ENCODE measurements around the gene NDC80. TPM values are rescaled to one million over a fixed set of nuclear protein-coding genes. Genes with fewer than 3 reads are reported as not detected.
"Not testable (repeated sequence)": the region's sequence is repeated elsewhere in the genome, so short reads cannot be mapped to it uniquely, and the experiment has no call there.

The NDC80 gene
- 10 to 100 TPM; 66.0 to 67.0 TPM for total RNA-seq

DNA sequence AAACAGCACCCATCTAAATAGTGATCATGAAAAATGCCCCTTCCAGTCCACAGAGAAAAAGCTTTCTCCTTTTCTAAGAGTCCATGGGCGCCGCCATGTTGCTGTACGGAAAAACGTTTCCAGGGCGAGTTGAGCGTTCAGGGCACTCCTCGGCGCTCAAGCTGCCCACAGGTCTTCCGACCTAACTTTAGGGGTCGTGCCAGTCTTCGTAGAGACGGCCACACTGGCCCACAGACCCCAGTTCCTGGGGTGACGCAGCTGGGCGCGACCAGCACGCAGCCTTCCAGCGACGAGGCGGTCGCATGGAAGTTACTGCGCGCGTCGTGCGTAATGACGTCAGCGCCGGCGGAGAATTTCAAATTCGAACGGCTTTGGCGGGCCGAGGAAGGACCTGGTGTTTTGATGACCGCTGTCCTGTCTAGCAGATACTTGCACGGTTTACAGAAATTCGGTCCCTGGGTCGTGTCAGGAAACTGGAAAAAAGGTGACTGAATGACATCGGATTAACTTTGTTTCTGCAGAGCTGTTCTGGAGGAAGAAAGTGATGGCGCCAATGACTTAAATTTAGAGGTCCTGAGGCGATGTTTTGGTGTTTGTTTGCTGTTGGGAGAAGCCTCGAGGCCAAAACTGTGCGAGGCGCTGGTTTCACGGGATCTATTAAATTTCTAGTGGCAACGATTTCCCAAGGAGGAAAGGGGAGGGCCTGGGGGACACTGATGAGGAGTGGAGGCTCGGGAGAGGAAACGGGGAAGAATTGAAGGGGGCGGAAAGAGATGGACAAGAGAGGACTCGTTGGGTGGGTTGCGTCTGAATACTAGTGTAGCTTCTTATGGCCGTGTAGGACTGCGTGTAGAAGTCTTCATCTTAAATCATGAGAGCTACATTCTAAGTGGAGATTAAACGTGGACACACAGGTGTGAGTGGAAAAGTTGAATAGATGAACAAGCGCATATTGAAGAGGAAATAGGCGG, at the start of gene NDC80, which contains the start of gene METTL4:
TSS of gene NDC80 (plus strand) at position 358 of the 971 bp plus-strand sequence. CDS start 1,429 bp downstream, outside the sequence.
TSS of gene METTL4 (minus strand) at position 306 of the 971 bp plus-strand sequence. CDS start 4,289 bp downstream, outside the sequence.
- POLR2A ChIA-PET = interaction anchor here (0.6 to 7.5 kb wide), 12 partner anchors 9 to 1022 kb away, joined by 3 to 80 read pairs (median 6); partner anchors contain the start of gene SMCHD1
- Mint-ChIP-seq H3K36me3 (peaks cover 47% of the 10 kb centered on the region), H3K4me1 (peaks cover 39% of the 10 kb centered on the region), H3K27me3 (no peaks in the 10 kb centered on the region), H3K27ac (peak within 1 kb of the TSS; percentile 98), H3K4me3 (peak within 1 kb of the TSS; percentile 100), H3K9me3 (no peaks in the 10 kb centered on the region)
- ATAC-seq (ENCODE audit: low read depth) = peak; percentile 79
- DNase-seq = peak; percentile 90

GRCh38 chr18:2522112-2522511, 49.2 kb upstream of the NDC80 start:
- Mint-ChIP-seq H3K36me3 (no peaks in the 10 kb centered on the region), H3K9me3 (no peaks in the 10 kb centered on the region), H3K27me3 (no peaks in the 10 kb centered on the region), H3K27ac (no peak overlapping the region), H3K4me1 (peaks cover 2% of the 10 kb centered on the region), H3K4me3 (no peak overlapping the region)
- DNase-seq = no peak
- POLR2A ChIA-PET = no interaction called here
- ATAC-seq (ENCODE audit: low read depth) = no peak

DNA sequence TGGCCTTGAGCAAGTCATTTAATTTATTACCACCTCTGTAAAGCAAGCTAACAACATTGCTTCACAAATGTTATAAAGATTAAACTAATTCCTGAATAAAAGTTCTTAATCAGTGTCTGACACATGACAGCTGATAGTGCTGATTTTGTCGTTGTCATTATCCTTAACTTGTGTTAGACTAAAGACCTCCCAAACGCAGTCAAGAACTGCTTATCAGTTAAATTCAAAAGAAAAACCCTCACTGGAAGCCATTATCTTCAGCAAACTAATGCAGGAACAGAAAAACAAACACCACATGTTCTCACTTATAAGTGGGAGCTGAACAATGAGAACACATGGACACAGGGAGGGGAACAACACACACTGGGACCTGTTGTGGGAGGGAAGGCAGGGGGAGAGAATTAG, 46.6 kb upstream of the NDC80 start:
- DNase-seq; H3K27ac Mint-ChIP-seq; H3K27me3 Mint-ChIP-seq; ATAC-seq (ENCODE audit: low read depth); H3K4me1 Mint-ChIP-seq; H3K36me3 Mint-ChIP-seq; POLR2A ChIA-PET; H3K4me3 Mint-ChIP-seq; H3K9me3 Mint-ChIP-seq: not testable (repeated sequence)

- Mint-ChIP-seq H3K27ac (no peak overlapping the region), H3K4me1 (peaks cover 2% of the 10 kb centered on the region), H3K9me3 (no peaks in the 10 kb centered on the region), H3K4me3 (no peak overlapping the region), H3K27me3 (no peaks in the 10 kb centered on the region), H3K36me3 (no peaks in the 10 kb centered on the region)
- POLR2A ChIA-PET = no interaction called here
- no peak for ATAC-seq (ENCODE audit: low read depth)
- DNase-seq = no peak
Measured at GRCh38 chr18:2526329-2526728, 45.0 kb upstream of the NDC80 start.

DNA sequence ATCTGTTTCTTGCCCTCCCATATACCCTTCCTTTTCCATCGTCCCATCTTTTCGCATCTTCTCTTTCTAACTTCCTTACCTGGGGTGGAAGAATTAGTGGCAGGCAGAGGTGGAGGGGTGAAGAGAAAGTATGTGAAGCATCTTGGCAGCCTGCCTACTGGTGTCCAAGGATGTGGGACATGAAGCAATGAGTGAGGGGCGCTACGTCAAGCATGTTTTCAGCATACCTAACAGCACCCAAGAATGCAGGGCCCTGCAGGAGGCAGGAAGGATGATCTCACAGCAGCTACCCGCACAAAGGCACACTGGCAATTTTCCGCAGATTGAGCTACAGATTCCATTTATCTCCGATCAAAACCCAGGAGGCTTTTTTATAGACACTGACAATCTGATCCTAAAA, 42.2 kb upstream of the NDC80 start:
- H3K36me3 Mint-ChIP-seq = peaks cover 11% of the 10 kb centered on the region
- ATAC-seq (ENCODE audit: low read depth) = no peak
- DNase-seq = no peak
- no peak overlapping the region for H3K4me3 Mint-ChIP-seq
- no peaks in the 10 kb centered on the region for H3K4me1 Mint-ChIP-seq
- H3K27ac Mint-ChIP-seq = no peak overlapping the region
- no peaks in the 10 kb centered on the region for H3K27me3 Mint-ChIP-seq
- H3K9me3 Mint-ChIP-seq = no peaks in the 10 kb centered on the region
- POLR2A ChIA-PET = no interaction called here

- Mint-ChIP-seq H3K27ac (no peak overlapping the region), H3K9me3 (no peaks in the 10 kb centered on the region), H3K27me3 (no peaks in the 10 kb centered on the region), H3K4me3 (no peak overlapping the region), H3K36me3 (peaks cover 24% of the 10 kb centered on the region), H3K4me1 (no peaks in the 10 kb centered on the region)
- no peak for ATAC-seq (ENCODE audit: low read depth)
- POLR2A ChIA-PET = no interaction called here
- no peak for DNase-seq
Measured at GRCh38 chr18:2531751-2532150, 39.6 kb upstream of the NDC80 start.

DNA sequence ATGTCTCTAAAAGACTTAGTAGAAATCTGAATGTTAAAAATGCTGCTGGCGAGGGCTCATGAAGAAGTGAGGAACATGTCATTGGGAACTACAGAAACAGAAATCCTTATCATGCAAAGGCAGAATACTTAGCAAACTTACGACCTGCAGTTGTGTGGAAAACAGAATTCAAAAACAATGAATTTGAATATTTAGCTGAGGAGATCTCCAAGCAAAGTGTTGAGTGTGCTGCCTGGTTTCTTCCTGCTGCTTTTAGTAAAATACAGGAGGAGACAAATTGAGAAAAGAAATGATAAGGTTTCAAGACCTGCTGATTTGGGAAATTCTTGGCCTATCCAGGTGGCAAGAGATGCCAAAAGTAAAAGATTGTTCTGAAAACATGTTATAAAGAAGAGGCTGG, 38.6 kb upstream of the NDC80 start:
- Mint-ChIP-seq H3K4me1 (no peaks in the 10 kb centered on the region), H3K4me3 (no peak overlapping the region), H3K27ac (no peak overlapping the region), H3K36me3 (peaks cover 24% of the 10 kb centered on the region), H3K27me3 (no peaks in the 10 kb centered on the region), H3K9me3 (no peaks in the 10 kb centered on the region)
- POLR2A ChIA-PET = no interaction called here
- ATAC-seq (ENCODE audit: low read depth) = no peak
- no peak for DNase-seq

DNA sequence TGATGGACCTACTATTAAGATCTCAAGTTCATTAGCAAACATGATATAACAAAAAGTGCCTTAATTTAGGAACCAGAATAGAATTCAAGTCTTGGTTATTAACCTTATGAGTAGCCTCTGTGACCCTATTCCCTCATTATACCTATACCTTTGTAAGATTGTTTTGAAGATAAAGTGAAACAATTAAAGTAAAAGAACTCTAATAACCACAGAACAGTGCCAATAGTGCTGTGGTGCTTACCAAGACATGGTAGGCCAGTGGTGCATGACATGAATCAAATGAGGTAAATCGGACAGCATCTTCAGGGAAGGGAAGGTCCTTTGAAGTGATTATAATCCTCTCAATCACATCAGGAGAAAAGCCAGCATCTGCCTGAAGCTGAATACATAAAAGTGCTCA, 36.5 kb upstream of the NDC80 start:
- no peak overlapping the region for H3K4me3 Mint-ChIP-seq
- H3K27me3 Mint-ChIP-seq = no peaks in the 10 kb centered on the region
- H3K36me3 Mint-ChIP-seq = peaks cover 25% of the 10 kb centered on the region
- no peaks in the 10 kb centered on the region for H3K9me3 Mint-ChIP-seq
- ATAC-seq (ENCODE audit: low read depth) = no peak
- no peaks in the 10 kb centered on the region for H3K4me1 Mint-ChIP-seq
- no peak overlapping the region for H3K27ac Mint-ChIP-seq
- no peak for DNase-seq
- POLR2A ChIA-PET = no interaction called here

DNA sequence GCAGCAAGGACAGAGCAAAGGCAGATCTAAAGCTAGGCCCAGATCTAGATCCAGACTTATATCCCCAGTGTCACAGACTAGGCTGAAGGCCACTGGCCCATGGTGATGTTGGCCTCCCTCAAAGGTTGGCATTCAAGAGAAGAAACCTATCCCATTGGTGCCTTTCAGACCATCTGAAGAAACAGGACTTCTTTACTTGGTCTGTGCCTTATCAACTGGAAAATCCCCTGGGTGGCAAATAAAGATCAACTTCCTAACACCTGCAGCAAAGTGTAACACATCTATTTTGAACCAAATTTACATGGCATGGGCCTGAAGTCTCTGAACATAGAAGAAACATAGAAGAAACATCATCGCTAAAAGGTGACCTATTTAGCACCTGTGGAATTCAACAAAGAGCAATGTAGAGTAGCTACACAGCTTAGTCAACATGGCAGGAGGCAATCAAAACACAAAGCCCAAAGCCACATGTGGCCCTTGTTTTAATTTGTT, 35.9 kb upstream of the NDC80 start:
- H3K4me3 Mint-ChIP-seq = no peak overlapping the region

DNA sequence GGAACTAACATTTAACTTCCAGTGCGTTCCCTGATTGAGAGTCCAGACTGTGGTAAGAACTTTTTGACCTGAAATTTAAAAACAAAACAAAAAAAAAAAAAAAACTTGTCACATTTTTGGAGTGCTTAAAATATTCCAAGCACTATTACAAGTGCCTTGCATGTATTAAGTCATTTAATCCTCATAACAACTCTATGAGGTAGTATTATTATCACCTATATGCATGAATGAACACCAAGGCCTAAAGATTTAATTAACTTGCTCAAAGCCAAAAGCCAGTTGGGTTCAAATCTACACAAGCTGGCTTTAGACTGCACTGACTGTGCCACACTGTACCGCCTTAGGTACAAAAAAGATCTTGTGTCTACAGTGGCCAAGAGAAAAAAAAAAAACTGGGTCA, 35.3 kb upstream of the NDC80 start:
- no peaks in the 10 kb centered on the region for H3K9me3 Mint-ChIP-seq
- no peak overlapping the region for H3K27ac Mint-ChIP-seq
- POLR2A ChIA-PET = no interaction called here
- ATAC-seq (ENCODE audit: low read depth) (no peak), DNase-seq (no peak)
- no peaks in the 10 kb centered on the region for H3K27me3 Mint-ChIP-seq
- H3K4me1 Mint-ChIP-seq = no peaks in the 10 kb centered on the region
- H3K4me3 Mint-ChIP-seq = no peak overlapping the region
- H3K36me3 Mint-ChIP-seq = peaks cover 25% of the 10 kb centered on the region

More for the DNA sequence above, 35.9 kb upstream of the NDC80 start:
- no peak for DNase-seq
- Mint-ChIP-seq H3K9me3 (no peaks in the 10 kb centered on the region), H3K27me3 (no peaks in the 10 kb centered on the region), H3K36me3 (peaks cover 25% of the 10 kb centered on the region), H3K27ac (no peak overlapping the region), H3K4me1 (no peaks in the 10 kb centered on the region)
- ATAC-seq (ENCODE audit: low read depth) = no peak
- POLR2A ChIA-PET = no interaction called here

- H3K4me3 Mint-ChIP-seq = no peak overlapping the region
- no peaks in the 10 kb centered on the region for H3K4me1 Mint-ChIP-seq
- no peaks in the 10 kb centered on the region for H3K27me3 Mint-ChIP-seq
- H3K27ac Mint-ChIP-seq = no peak overlapping the region
- ATAC-seq (ENCODE audit: low read depth) = no peak
- no peak for DNase-seq
- H3K9me3 Mint-ChIP-seq = no peaks in the 10 kb centered on the region
- peaks cover 25% of the 10 kb centered on the region for H3K36me3 Mint-ChIP-seq
- POLR2A ChIA-PET = no interaction called here
Measured at GRCh38 chr18:2536493-2536892, 34.9 kb upstream of the NDC80 start.

GRCh38 chr18:2537296-2537695, 34.1 kb upstream of the NDC80 start:
- H3K9me3 Mint-ChIP-seq = no peaks in the 10 kb centered on the region
- POLR2A ChIA-PET = no interaction called here

GRCh38 chr18:2538236-2538635, 33.1 kb upstream of the NDC80 start:
- H3K9me3 Mint-ChIP-seq = no peaks in the 10 kb centered on the region
- H3K27ac Mint-ChIP-seq = no peak overlapping the region
- no peak for DNase-seq
- peaks cover 19% of the 10 kb centered on the region for H3K36me3 Mint-ChIP-seq
- no peaks in the 10 kb centered on the region for H3K4me1 Mint-ChIP-seq
- H3K4me3 Mint-ChIP-seq = no peak overlapping the region
- ATAC-seq (ENCODE audit: low read depth) = no peak
- H3K27me3 Mint-ChIP-seq = no peaks in the 10 kb centered on the region
- POLR2A ChIA-PET = no interaction called here

More at GRCh38 chr18:2537296-2537695, 34.1 kb upstream of the NDC80 start:
- no peak for DNase-seq
- Mint-ChIP-seq H3K27me3 (no peaks in the 10 kb centered on the region), H3K4me1 (no peaks in the 10 kb centered on the region), H3K4me3 (no peak overlapping the region), H3K36me3 (peaks cover 25% of the 10 kb centered on the region), H3K27ac (no peak overlapping the region)
- ATAC-seq (ENCODE audit: low read depth) = no peak

DNA sequence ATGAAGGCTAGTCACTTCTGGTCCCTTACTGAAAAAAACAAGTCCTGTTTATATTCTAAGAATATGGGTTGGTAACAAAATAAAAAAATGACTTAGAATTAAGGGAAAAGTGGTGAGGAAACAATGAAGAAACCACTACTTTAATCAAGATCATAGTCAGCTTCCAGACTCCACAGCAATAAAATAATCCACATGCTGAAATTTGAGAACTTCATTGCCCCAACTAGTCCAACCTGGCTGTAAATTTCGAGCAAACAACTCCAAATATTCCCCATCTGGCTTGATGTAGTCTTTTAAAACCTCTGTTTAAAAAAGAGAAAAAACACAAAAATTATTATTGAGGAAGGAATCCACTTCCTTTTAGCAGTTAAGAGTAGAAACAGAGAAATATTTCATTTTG, 32.5 kb upstream of the NDC80 start:
- Mint-ChIP-seq H3K9me3 (no peaks in the 10 kb centered on the region), H3K4me3 (no peak overlapping the region), H3K27ac (no peak overlapping the region), H3K4me1 (no peaks in the 10 kb centered on the region), H3K36me3 (peaks cover 17% of the 10 kb centered on the region), H3K27me3 (no peaks in the 10 kb centered on the region)
- no peak for ATAC-seq (ENCODE audit: low read depth)
- no peak for DNase-seq
- POLR2A ChIA-PET = no interaction called here
